ENCODE data around the gene KCTD1. TPM values are rescaled to one million over a fixed set of nuclear protein-coding genes. Genes with fewer than 3 reads are reported as not detected.
A peak's percentile ranks its signal among the peaks of the same experiment; 100 is the strongest.

Gene KCTD1
- total and polyA plus RNA-seq, 4 donors, result 0.78 to 2.9 (median 2.0) TPM

GRCh38 chr18:26457195-26457594, 91.2 kb downstream of the KCTD1 start:
- Histone ChIP-seq H3K9me3 (ENCODE audit: control insufficient read depth in 4 of 4, low read length in 3 of 4) (no peaks in the 10 kb centered on the region), H3K27me3 (ENCODE audit: control insufficient read depth in 4 of 4, insufficient read depth in 4 of 4, low read length in 3 of 4) (no peaks in the 10 kb centered on the region), H3K4me3 (ENCODE audit: low read depth in 1 of 3, low read length in 3 of 3) (no peak overlapping the region), H3K9ac (ENCODE audit: low read depth in 1 of 2, low read length in 2 of 2) (no peak overlapping the region), H3K36me3 (ENCODE audit: control insufficient read depth in 4 of 4, insufficient read depth in 3 of 4, low read depth in 1 of 4, low read length in 3 of 4) (peaks cover 0 to 2% (median under 1%) of the 10 kb centered on the region in 4 donors), H3K4me1 (ENCODE audit: control insufficient read depth in 4 of 4, insufficient read depth in 4 of 4, low read length in 3 of 4) (no peaks in the 10 kb centered on the region), H3K27ac (ENCODE audit: low read depth in 1 of 2, low read length in 2 of 2) (no peak overlapping the region)
- 98% methylated on average over 4 of the region's 4 CpGs for WGBS
- DNase-seq (ENCODE audit: low spot score), result no peak
- TF ChIP-seq ATF3 (IDR thresholded peaks at IDR 0.05) (no peak), FOXA1 (IDR thresholded peaks at IDR 0.05) (no peak), RXRA (IDR thresholded peaks at IDR 0.05) (no peak), SP1 (IDR thresholded peaks at IDR 0.05) (no peak), HNF4A (conservative IDR thresholded peaks at IDR 0.05) (no peak), JUND (IDR thresholded peaks at IDR 0.05) (no peak), YY1 (IDR thresholded peaks at IDR 0.05) (no peak), FOXA2 (IDR thresholded peaks at IDR 0.05) (no peak), HNF4G (IDR thresholded peaks at IDR 0.05) (no peak), MAX (IDR thresholded peaks at IDR 0.05) (no peak), RAD21 (IDR thresholded peaks at IDR 0.05) (no peak), ZBTB33 (IDR thresholded peaks at IDR 0.05) (no peak), NR2F2 (IDR thresholded peaks at IDR 0.05) (no peak), REST (IDR thresholded peaks at IDR 0.05) (no peak)

- Histone ChIP-seq H3K4me3 (ENCODE audit: low read depth in 1 of 3, low read length in 3 of 3) (no peak overlapping the region), H3K36me3 (ENCODE audit: control insufficient read depth in 4 of 4, insufficient read depth in 3 of 4, low read depth in 1 of 4, low read length in 3 of 4) (peaks cover 0 to 2% (median under 1%) of the 10 kb centered on the region in 4 donors), H3K4me1 (ENCODE audit: control insufficient read depth in 4 of 4, insufficient read depth in 4 of 4, low read length in 3 of 4) (peaks cover 0 to 3% (median 0%) of the 10 kb centered on the region in 4 donors), H3K9ac (ENCODE audit: low read depth in 1 of 2, low read length in 2 of 2) (no peak overlapping the region), H3K9me3 (ENCODE audit: control insufficient read depth in 4 of 4, low read length in 3 of 4) (no peaks in the 10 kb centered on the region), H3K27me3 (ENCODE audit: control insufficient read depth in 4 of 4, insufficient read depth in 4 of 4, low read length in 3 of 4) (no peaks in the 10 kb centered on the region), H3K27ac (ENCODE audit: low read depth in 1 of 2, low read length in 2 of 2) (no peak overlapping the region)
- WGBS, result 93% methylated on average over 3 of the region's 3 CpGs
- TF ChIP-seq SP1 (IDR thresholded peaks at IDR 0.05) (no peak), RXRA (IDR thresholded peaks at IDR 0.05) (no peak), RAD21 (IDR thresholded peaks at IDR 0.05) (peak in 1 of 2 donors; percentile 6), MAX (IDR thresholded peaks at IDR 0.05) (no peak)
- no peak for DNase-seq (ENCODE audit: low spot score)
These were observed 92.3 kb downstream of the KCTD1 start for GRCh38 chr18:26456070-26456491.
